Measurements from ENCODE around the gene PMVK. TPM values are rescaled to one million over a fixed set of nuclear protein-coding genes. Genes with fewer than 3 reads are reported as not detected.
A peak's percentile ranks its signal among the peaks of the same experiment; 100 is the strongest.

The PMVK gene
- total RNA-seq, 2 experiments from 2014 or later, result 6.6 to 7.4 TPM

GRCh38 chr1:154969246-154969645 is 32.7 kb upstream of the PMVK start:
- no peaks in the 10 kb centered on the region for H3K27me3 ChIP-seq (ENCODE audit: control insufficient read depth in 1 of 2, insufficient read depth in 2 of 2, low read length in 2 of 2)
- Mint-ChIP-seq H3K36me3 (ENCODE audit: low read depth) (peaks cover 62% of the 10 kb centered on the region), H3K27ac (peak overlapping the region; percentile 70), H3K9me3 (no peaks in the 10 kb centered on the region), H3K27me3 (no peaks in the 10 kb centered on the region), H3K4me1 (ENCODE audit: low read depth) (peaks cover 30% of the 10 kb centered on the region), H3K4me3 (peak overlapping the region; percentile 35)
- intact Hi-C loops (cut with DNase I, micrococcal nuclease), result no loop called here
- H3K9me3 ChIP-seq (ENCODE audit: control insufficient read depth in 1 of 2, insufficient read depth in 1 of 2, low read length in 2 of 2), result no peaks in the 10 kb centered on the region
- no peak overlapping the region for H3K4me3 ChIP-seq (ENCODE audit: low read length)
- CTCF ChIA-PET, result interaction anchor here (2.3 to 10.7 kb wide), 2 partner anchors 30 to 48 kb away, joined by 8 to 71 read pairs; no protein-coding TSS in a partner anchor
- H3K27ac ChIP-seq (ENCODE audit: low read depth in 1 of 2, low read length in 2 of 2), result peak overlapping the region; percentile 18 to 34
- H3K4me1 ChIP-seq (ENCODE audit: insufficient read depth, low read length), result peaks cover 55% of the 10 kb centered on the region
- H3K36me3 ChIP-seq (ENCODE audit: insufficient read depth, low read length), result peaks cover 65% of the 10 kb centered on the region
- TF ChIP-seq CTCF (IDR thresholded peaks at IDR 0.05), result no peak
- ATAC-seq (ENCODE audit: poor library complexity) (no peak), DNase-seq (no peak)
- POLR2A ChIA-PET, result interaction anchor here (2.4 kb wide), 1 partner anchor 8 kb away, joined by 8 read pairs; the partner anchor contains the start of gene PYGO2

- CTCF ChIA-PET, result interaction anchor here (1.0 kb wide), 1 partner anchor 49 kb away, joined by 3 read pairs; no protein-coding TSS in a partner anchor
- no peak overlapping the region for H3K4me3 Mint-ChIP-seq
- no peaks in the 10 kb centered on the region for H3K9me3 Mint-ChIP-seq
- intact Hi-C loops (cut with DNase I, micrococcal nuclease), result no loop called here
- ATAC-seq (ENCODE audit: poor library complexity) (no peak), DNase-seq (no peak)
- peaks cover 67% of the 10 kb centered on the region for H3K36me3 Mint-ChIP-seq (ENCODE audit: low read depth)
- Histone ChIP-seq H3K4me1 (ENCODE audit: insufficient read depth, low read length) (peaks cover 54% of the 10 kb centered on the region), H3K27me3 (ENCODE audit: control insufficient read depth in 1 of 2, insufficient read depth in 2 of 2, low read length in 2 of 2) (no peaks in the 10 kb centered on the region), H3K27ac (ENCODE audit: low read depth in 1 of 2, low read length in 2 of 2) (peak overlapping the region; percentile 18 to 34), H3K9me3 (ENCODE audit: control insufficient read depth in 1 of 2, insufficient read depth in 1 of 2, low read length in 2 of 2) (no peaks in the 10 kb centered on the region), H3K4me3 (ENCODE audit: low read length) (no peak overlapping the region), H3K36me3 (ENCODE audit: insufficient read depth, low read length) (peaks cover 70% of the 10 kb centered on the region)
- peak overlapping the region; percentile 70 for H3K27ac Mint-ChIP-seq
- H3K4me1 Mint-ChIP-seq (ENCODE audit: low read depth), result peaks cover 30% of the 10 kb centered on the region
- POLR2A ChIA-PET, result no interaction called here
- TF ChIP-seq CTCF (IDR thresholded peaks at IDR 0.05), result no peak
- no peaks in the 10 kb centered on the region for H3K27me3 Mint-ChIP-seq
Observed at GRCh38 chr1:154968731-154969130, 32.2 kb upstream of the PMVK start.

- ChIA-PET CTCF (no interaction called here), POLR2A (interaction anchor here (1.0 kb wide), 1 partner anchor 49 kb away, joined by 3 read pairs; no protein-coding TSS in a partner anchor)
- intact Hi-C loops (cut with DNase I, micrococcal nuclease), result no loop called here
- Mint-ChIP-seq H3K27me3 (no peaks in the 10 kb centered on the region), H3K4me1 (ENCODE audit: low read depth) (peaks cover 28% of the 10 kb centered on the region), H3K36me3 (ENCODE audit: low read depth) (peaks cover 69% of the 10 kb centered on the region), H3K4me3 (peak overlapping the region; percentile 34), H3K27ac (peak overlapping the region; percentile 70), H3K9me3 (no peaks in the 10 kb centered on the region)
- no peak for ATAC-seq (ENCODE audit: poor library complexity)
- peaks cover 75% of the 10 kb centered on the region for H3K36me3 ChIP-seq (ENCODE audit: insufficient read depth, low read length)
- no peak for DNase-seq
- H3K27ac ChIP-seq (ENCODE audit: low read depth in 1 of 2, low read length in 2 of 2), result no peak overlapping the region
- peaks cover 51% of the 10 kb centered on the region for H3K4me1 ChIP-seq (ENCODE audit: insufficient read depth, low read length)
- no peak overlapping the region for H3K4me3 ChIP-seq (ENCODE audit: low read length)
- TF ChIP-seq CTCF (IDR thresholded peaks at IDR 0.05), result no peak
- no peaks in the 10 kb centered on the region for H3K27me3 ChIP-seq (ENCODE audit: control insufficient read depth in 1 of 2, insufficient read depth in 2 of 2, low read length in 2 of 2)
- no peaks in the 10 kb centered on the region for H3K9me3 ChIP-seq (ENCODE audit: control insufficient read depth in 1 of 2, insufficient read depth in 1 of 2, low read length in 2 of 2)
Observed at GRCh38 chr1:154967331-154967950, 30.9 kb upstream of the PMVK start.

Measured in CD4-positive, alpha-beta T cell (primary cell).